ENCODE results near the gene CTNNA3.
"Not testable (repeated sequence)": the region's sequence is repeated elsewhere in the genome, so short reads cannot be mapped to it uniquely, and the experiment has no call there.

Gene CTNNA3

GRCh38 chr10:67696029-67696428 lies at the start of gene CTNNA3:
CTNNA3 (minus strand) TSS chr10:67696195.
- Histone ChIP-seq H3K27ac (no peak within 1 kb of the TSS), H3K9me3 (no peaks in the 10 kb centered on the region), H3K27me3 (no peaks in the 10 kb centered on the region), H4K20me1 (no peaks in the 10 kb centered on the region), H3K9ac (no peak within 1 kb of the TSS), H3K4me3 (no peak within 1 kb of the TSS), H3K36me3 (no peaks in the 10 kb centered on the region), H3K4me1 (no peaks in the 10 kb centered on the region), H3K4me2 (no peak within 1 kb of the TSS)
- no peak for TF ChIP-seq Cebpa-rat (IDR thresholded peaks at IDR 0.05)

DNA sequence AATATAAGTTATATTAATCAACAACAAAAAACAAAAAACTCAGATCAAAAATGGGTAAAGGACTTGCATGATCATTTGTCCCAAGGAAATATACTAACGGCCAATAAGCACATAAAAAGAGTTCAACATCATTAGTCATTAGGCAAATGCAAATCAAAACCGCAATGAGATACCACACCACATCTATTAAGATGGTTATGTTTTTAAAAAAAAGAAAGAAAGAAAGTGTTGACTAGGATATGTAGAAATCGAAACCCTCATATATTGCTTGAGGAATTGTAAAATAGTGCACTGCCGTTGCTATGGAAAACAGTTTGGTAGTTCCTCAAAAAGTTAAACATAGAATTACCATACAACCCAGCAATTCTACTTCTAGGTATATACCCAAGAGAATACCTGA lies 39.4 kb upstream of the CTNNA3 start:
- Histone ChIP-seq H4K20me1 (no peaks in the 10 kb centered on the region), H3K4me1 (no peaks in the 10 kb centered on the region), H3K9ac (no peak overlapping the region), H3K36me3 (no peaks in the 10 kb centered on the region), H3K27ac (no peak overlapping the region), H3K4me3 (no peak overlapping the region), H3K4me2 (no peak overlapping the region), H3K9me3 (no peaks in the 10 kb centered on the region), H3K27me3 (no peaks in the 10 kb centered on the region)
- TF ChIP-seq Cebpa-rat (IDR thresholded peaks at IDR 0.05), result no peak

DNA sequence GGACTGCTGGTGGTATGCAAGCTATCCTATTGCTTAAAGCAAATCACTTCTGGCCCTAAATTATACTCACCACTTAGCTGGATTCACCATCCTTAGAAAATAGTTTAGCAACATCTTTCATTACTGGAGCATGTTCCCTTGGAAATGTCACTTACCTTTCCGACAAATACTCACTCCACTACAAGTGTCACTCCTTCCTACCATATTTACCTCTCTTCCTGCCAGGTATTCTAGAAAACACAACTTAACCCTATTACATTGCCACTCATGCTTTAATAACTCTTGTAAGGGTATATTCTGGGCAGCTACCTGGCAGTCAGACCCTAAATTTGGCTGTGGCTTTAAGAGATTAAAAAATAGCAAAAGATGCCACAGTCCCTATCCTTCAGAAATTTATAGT lies 37.5 kb upstream of the CTNNA3 start:
- Histone ChIP-seq H3K36me3 (no peaks in the 10 kb centered on the region), H3K4me2 (no peak overlapping the region), H3K27ac (no peak overlapping the region), H3K27me3 (no peaks in the 10 kb centered on the region), H3K9me3 (no peaks in the 10 kb centered on the region), H3K4me1 (no peaks in the 10 kb centered on the region), H3K9ac (no peak overlapping the region), H3K4me3 (no peak overlapping the region), H4K20me1 (no peaks in the 10 kb centered on the region)
- no peak for TF ChIP-seq Cebpa-rat (IDR thresholded peaks at IDR 0.05)

DNA sequence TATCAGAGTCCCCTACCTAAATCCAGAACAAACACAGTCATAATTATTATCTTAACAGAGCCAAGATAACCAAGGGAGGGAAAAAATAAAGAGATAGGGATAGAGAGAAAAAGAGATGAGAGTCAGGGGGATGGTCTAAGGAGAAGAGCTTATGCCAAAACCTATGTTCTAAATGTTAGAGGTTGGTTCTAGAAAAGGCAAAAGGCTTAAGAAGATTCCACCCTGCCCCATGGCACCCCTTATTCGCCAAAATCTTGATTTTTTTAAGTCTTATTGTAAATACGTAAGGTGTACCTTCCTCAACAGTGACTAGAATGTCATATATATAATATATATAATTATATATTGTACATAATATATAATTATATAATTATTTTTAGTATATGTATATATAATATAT lies 29.6 kb upstream of the CTNNA3 start:
- no peak overlapping the region for H3K27ac ChIP-seq
- no peak overlapping the region for H3K4me2 ChIP-seq
- H3K9me3 ChIP-seq, result no peaks in the 10 kb centered on the region
- no peaks in the 10 kb centered on the region for H3K4me1 ChIP-seq
- H3K4me3 ChIP-seq, result no peak overlapping the region
- no peaks in the 10 kb centered on the region for H3K36me3 ChIP-seq
- no peaks in the 10 kb centered on the region for H4K20me1 ChIP-seq
- TF ChIP-seq Cebpa-rat (IDR thresholded peaks at IDR 0.05), result no peak
- H3K9ac ChIP-seq, result no peak overlapping the region
- H3K27me3 ChIP-seq, result no peaks in the 10 kb centered on the region

DNA sequence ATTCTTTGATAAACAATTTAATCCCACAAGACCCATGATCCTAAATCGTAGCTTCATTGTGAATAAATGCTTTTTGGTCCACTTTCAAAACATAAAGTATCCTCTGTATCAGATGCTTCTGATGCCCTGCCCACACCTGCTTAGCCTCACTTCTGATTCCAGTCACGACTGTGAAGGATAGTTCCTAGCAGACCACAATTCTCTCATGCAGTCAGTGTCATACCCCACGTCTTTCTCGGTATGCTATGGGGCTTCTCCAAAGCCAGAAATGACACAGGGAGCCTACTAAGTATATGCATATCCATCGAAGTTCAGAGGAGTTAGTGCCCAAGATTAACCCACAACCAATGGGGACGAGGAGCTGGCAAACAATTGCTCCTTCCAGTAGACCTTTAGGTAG lies 27.6 kb upstream of the CTNNA3 start:
- Histone ChIP-seq H3K27me3 (no peaks in the 10 kb centered on the region), H3K4me2 (no peak overlapping the region), H3K27ac (no peak overlapping the region), H3K9ac (no peak overlapping the region), H3K4me1 (no peaks in the 10 kb centered on the region), H3K4me3 (no peak overlapping the region), H3K36me3 (no peaks in the 10 kb centered on the region), H3K9me3 (no peaks in the 10 kb centered on the region), H4K20me1 (no peaks in the 10 kb centered on the region)
- no peak for TF ChIP-seq Cebpa-rat (IDR thresholded peaks at IDR 0.05)

- H3K4me3 ChIP-seq, result no peak overlapping the region
- H3K9ac ChIP-seq, result no peak overlapping the region
- TF ChIP-seq Cebpa-rat (IDR thresholded peaks at IDR 0.05), result no peak
- H3K27me3 ChIP-seq, result no peaks in the 10 kb centered on the region
- H4K20me1 ChIP-seq, result no peaks in the 10 kb centered on the region
- no peaks in the 10 kb centered on the region for H3K4me1 ChIP-seq
- H3K27ac ChIP-seq, result no peak overlapping the region
- no peaks in the 10 kb centered on the region for H3K36me3 ChIP-seq
- H3K4me2 ChIP-seq, result no peak overlapping the region
- no peaks in the 10 kb centered on the region for H3K9me3 ChIP-seq
These were observed 26.1 kb upstream of the CTNNA3 start for GRCh38 chr10:67722113-67722512.

DNA sequence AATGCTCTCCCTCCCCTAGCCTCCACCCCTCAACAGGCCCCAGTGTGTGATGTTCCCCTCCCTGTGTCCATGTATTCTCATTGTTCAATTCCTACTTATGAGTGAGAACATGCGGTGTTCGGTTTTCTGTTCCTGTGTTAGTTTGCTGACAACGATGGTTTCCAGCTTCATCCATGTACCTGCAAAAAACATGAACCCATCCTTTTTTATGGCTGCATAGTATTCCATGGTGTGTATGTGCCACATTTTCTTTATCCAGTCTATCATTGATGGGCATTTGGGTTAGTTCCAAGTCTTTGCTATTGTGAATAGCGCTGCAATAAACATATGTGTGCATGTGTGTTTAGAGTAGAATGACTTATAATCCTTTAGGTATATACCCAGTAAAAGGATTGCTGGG lies 20.5 kb upstream of the CTNNA3 start:
- H3K4me1 ChIP-seq, H3K27ac ChIP-seq, H4K20me1 ChIP-seq, H3K9ac ChIP-seq, H3K27me3 ChIP-seq, H3K4me3 ChIP-seq, H3K36me3 ChIP-seq, H3K4me2 ChIP-seq: not testable (repeated sequence)
- H3K9me3 ChIP-seq, result peaks cover 20% of the 10 kb centered on the region

- no peak overlapping the region for H3K9ac ChIP-seq
- no peak overlapping the region for H3K4me3 ChIP-seq
- no peak overlapping the region for H3K27ac ChIP-seq
- peaks cover 8% of the 10 kb centered on the region for H3K9me3 ChIP-seq
- no peak overlapping the region for H3K4me2 ChIP-seq
- TF ChIP-seq Cebpa-rat (IDR thresholded peaks at IDR 0.05), result no peak
- no peaks in the 10 kb centered on the region for H4K20me1 ChIP-seq
- no peaks in the 10 kb centered on the region for H3K36me3 ChIP-seq
- H3K4me1 ChIP-seq, result no peaks in the 10 kb centered on the region
- no peaks in the 10 kb centered on the region for H3K27me3 ChIP-seq
These were observed 9.9 kb upstream of the CTNNA3 start for GRCh38 chr10:67705921-67706320.

- H4K20me1 ChIP-seq, H3K4me1 ChIP-seq, H3K27ac ChIP-seq, H3K9ac ChIP-seq, H3K4me2 ChIP-seq, H3K4me3 ChIP-seq, H3K36me3 ChIP-seq, H3K9me3 ChIP-seq, H3K27me3 ChIP-seq: not testable (repeated sequence)
These were observed 3.7 kb upstream of the CTNNA3 start for GRCh38 chr10:67699613-67700270.

- Histone ChIP-seq H3K4me1 (no peaks in the 10 kb centered on the region), H3K4me2 (no peak overlapping the region), H3K27me3 (no peaks in the 10 kb centered on the region), H3K9ac (no peak overlapping the region), H3K4me3 (no peak overlapping the region), H4K20me1 (no peaks in the 10 kb centered on the region), H3K27ac (no peak overlapping the region), H3K36me3 (no peaks in the 10 kb centered on the region), H3K9me3 (no peaks in the 10 kb centered on the region)
- TF ChIP-seq Cebpa-rat (IDR thresholded peaks at IDR 0.05), result no peak
These were observed 2.2 kb upstream of the CTNNA3 start for GRCh38 chr10:67698164-67698563.

GRCh38 chr10:67697724-67698131 lies 1.7 kb upstream of the CTNNA3 start:
- no peaks in the 10 kb centered on the region for H4K20me1 ChIP-seq
- no peaks in the 10 kb centered on the region for H3K4me1 ChIP-seq
- H3K4me2 ChIP-seq, result no peak overlapping the region
- no peak overlapping the region for H3K4me3 ChIP-seq
- TF ChIP-seq Cebpa-rat (IDR thresholded peaks at IDR 0.05), result no peak
- H3K9me3 ChIP-seq, result no peaks in the 10 kb centered on the region
- no peaks in the 10 kb centered on the region for H3K36me3 ChIP-seq
- H3K27me3 ChIP-seq, result no peaks in the 10 kb centered on the region
- H3K9ac ChIP-seq, result no peak overlapping the region
- no peak overlapping the region for H3K27ac ChIP-seq

All from BLaER1 (cell line).